ENCODE results near the gene TIMM10.

The TIMM10 gene

GRCh38 chr11:57500515-57500914 lies 30.0 kb downstream of the TIMM10 start:
- H3K4me3 ChIP-seq (replicated peaks; ENCODE audit: insufficient read depth, low read length), result no peak overlapping the region
- no peak for DNase-seq (ENCODE audit: low read depth in 1 of 2, low spot score in 1 of 2)
- no peak overlapping the region for H3K27ac ChIP-seq (replicated peaks)

GRCh38 chr11:57499983-57500461 lies 30.5 kb downstream of the TIMM10 start:
- Histone ChIP-seq H3K27ac (replicated peaks) (no peak overlapping the region), H3K27me3 (ENCODE audit: insufficient read depth, poor library complexity, severe bottlenecking) (no peaks in the 10 kb centered on the region), H3K4me3 (replicated peaks; ENCODE audit: insufficient read depth, low read length) (no peak overlapping the region)
- DNase-seq (ENCODE audit: low read depth in 1 of 2, low spot score in 1 of 2), result no peak
- TF ChIP-seq SPI1 (IDR thresholded peaks at IDR 0.05; ENCODE audit: borderline replicate concordance, low read depth) (no peak), POLR2AphosphoS5 (IDR thresholded peaks at IDR 0.05; ENCODE audit: low read depth) (no peak), GABPA (IDR thresholded peaks at IDR 0.05; ENCODE audit: low read depth) (no peak)

More at GRCh38 chr11:57500515-57500914, 30.0 kb downstream of the TIMM10 start:
- no peaks in the 10 kb centered on the region for H3K27me3 ChIP-seq (ENCODE audit: insufficient read depth, poor library complexity, severe bottlenecking)
- TF ChIP-seq GABPA (IDR thresholded peaks at IDR 0.05; ENCODE audit: low read depth), result no peak
- TF ChIP-seq CTCF (IDR thresholded peaks at IDR 0.05; ENCODE audit: insufficient read depth, low read length), result no peak
- TF ChIP-seq POLR2AphosphoS5 (IDR thresholded peaks at IDR 0.05; ENCODE audit: low read depth), result no peak
- no peak for TF ChIP-seq REST (IDR thresholded peaks at IDR 0.05; ENCODE audit: insufficient replicate concordance, low read depth)
- TF ChIP-seq SPI1 (IDR thresholded peaks at IDR 0.05; ENCODE audit: borderline replicate concordance, low read depth), result no peak

- H3K27me3 ChIP-seq (ENCODE audit: insufficient read depth, poor library complexity, severe bottlenecking), result no peaks in the 10 kb centered on the region
- H3K4me3 ChIP-seq (replicated peaks; ENCODE audit: insufficient read depth, low read length), result no peak overlapping the region
- TF ChIP-seq POLR2AphosphoS5 (IDR thresholded peaks at IDR 0.05; ENCODE audit: low read depth) (no peak), GABPA (IDR thresholded peaks at IDR 0.05; ENCODE audit: low read depth) (no peak), CTCF (IDR thresholded peaks at IDR 0.05; ENCODE audit: insufficient read depth, low read length) (no peak), SPI1 (IDR thresholded peaks at IDR 0.05; ENCODE audit: borderline replicate concordance, low read depth) (no peak), REST (IDR thresholded peaks at IDR 0.05; ENCODE audit: insufficient replicate concordance, low read depth) (no peak)
- DNase-seq (ENCODE audit: low read depth in 1 of 2, low spot score in 1 of 2), result no peak
- H3K27ac ChIP-seq (replicated peaks), result no peak overlapping the region
Measured at GRCh38 chr11:57499413-57499982, 31.1 kb downstream of the TIMM10 start.

- no peak for DNase-seq (ENCODE audit: low read depth in 1 of 2, low spot score in 1 of 2)
- Histone ChIP-seq H3K27ac (replicated peaks) (no peak overlapping the region), H3K4me3 (replicated peaks; ENCODE audit: insufficient read depth, low read length) (no peak overlapping the region), H3K27me3 (ENCODE audit: insufficient read depth, poor library complexity, severe bottlenecking) (no peaks in the 10 kb centered on the region)
- TF ChIP-seq CTCF (IDR thresholded peaks at IDR 0.05; ENCODE audit: insufficient read depth, low read length), result no peak
- no peak for TF ChIP-seq GABPA (IDR thresholded peaks at IDR 0.05; ENCODE audit: low read depth)
- TF ChIP-seq REST (IDR thresholded peaks at IDR 0.05; ENCODE audit: insufficient replicate concordance, low read depth), result no peak
- no peak for TF ChIP-seq POLR2AphosphoS5 (IDR thresholded peaks at IDR 0.05; ENCODE audit: low read depth)
- no peak for TF ChIP-seq SPI1 (IDR thresholded peaks at IDR 0.05; ENCODE audit: borderline replicate concordance, low read depth)
Measured at GRCh38 chr11:57498540-57498939, 32.0 kb downstream of the TIMM10 start.

Measured in HL-60 (cell line).